Measurements from ENCODE around the gene FAM177B. TPM values are rescaled to one million over a fixed set of nuclear protein-coding genes. Genes with fewer than 3 reads are reported as not detected.
"Not testable (repeated sequence)": the region's sequence is repeated elsewhere in the genome, so short reads cannot be mapped to it uniquely, and the experiment has no call there.

Gene FAM177B
- total RNA-seq, 1 donor from 2014 or later: 0.49 TPM

DNA sequence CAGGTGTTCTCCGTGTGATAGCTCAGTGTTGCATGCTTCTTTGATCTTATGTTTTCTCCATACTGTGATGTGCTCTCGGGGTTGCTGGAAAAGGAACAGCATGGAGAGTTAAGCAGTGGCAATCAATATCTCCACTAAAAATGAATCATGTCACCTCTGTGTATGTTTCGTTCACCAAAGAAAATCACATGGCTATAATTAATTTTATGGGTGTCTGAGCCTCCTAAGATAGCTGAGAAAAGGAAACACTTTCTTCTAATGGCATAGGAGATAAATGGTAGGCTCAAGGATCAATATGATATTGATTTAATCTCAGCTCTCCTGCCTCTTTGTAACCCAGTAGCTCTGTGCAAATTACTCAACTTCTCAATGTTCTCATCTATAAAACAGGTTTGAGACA, 14.3 kb downstream of the FAM177B start:
- no peaks in the 10 kb centered on the region for H3K9me3 Mint-ChIP-seq
- no peaks in the 10 kb centered on the region for H3K36me3 Mint-ChIP-seq (ENCODE audit: low read depth)
- no peak overlapping the region for H3K4me3 Mint-ChIP-seq
- H3K4me1 Mint-ChIP-seq (ENCODE audit: low read depth): no peaks in the 10 kb centered on the region
- peaks cover 10% of the 10 kb centered on the region for H3K27me3 Mint-ChIP-seq (ENCODE audit: insufficient read depth)
- no peak overlapping the region for H3K27ac Mint-ChIP-seq
- no peak for DNase-seq (ENCODE audit: low spot score)
- intact Hi-C loops (cut with micrococcal nuclease): no loop called here

DNA sequence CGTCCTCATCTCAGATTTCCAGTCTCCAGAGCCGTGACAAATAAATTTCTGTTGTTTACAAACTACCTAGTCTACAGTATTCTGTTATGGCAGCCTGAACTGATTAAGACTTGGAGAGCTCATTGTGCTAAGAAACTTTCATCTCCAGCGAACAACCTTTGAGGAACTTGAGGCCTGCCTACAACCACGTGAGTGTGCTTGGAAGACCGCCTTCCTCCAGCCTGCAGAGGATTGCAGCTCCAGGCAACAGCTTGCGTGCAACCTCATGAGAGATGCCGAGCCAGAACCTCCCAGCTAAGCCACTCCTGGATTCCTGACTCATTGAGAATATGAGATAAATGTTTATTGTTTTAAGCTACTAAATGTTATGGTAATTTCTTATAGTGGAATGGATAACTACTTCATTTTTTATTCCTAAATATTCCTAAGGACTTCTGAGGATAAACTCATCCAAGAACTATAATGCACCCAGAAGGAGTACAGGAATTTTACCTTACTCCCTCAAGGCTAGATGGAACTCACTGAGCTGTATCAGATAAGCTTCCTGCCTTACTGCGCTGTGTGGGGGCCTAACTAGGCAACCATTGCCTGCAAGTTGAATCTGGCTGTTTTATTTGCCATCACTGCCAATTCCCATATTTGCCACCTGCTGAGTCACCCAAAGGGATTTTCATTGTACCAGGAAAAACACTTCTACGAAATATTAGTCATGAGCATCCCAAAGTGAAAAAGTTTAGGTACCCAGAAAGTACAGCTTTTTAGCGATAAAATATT, 17.6 kb downstream of the FAM177B start:
- DNase-seq (ENCODE audit: low spot score): no peak
- no peaks in the 10 kb centered on the region for H3K9me3 Mint-ChIP-seq
- no peaks in the 10 kb centered on the region for H3K4me1 Mint-ChIP-seq (ENCODE audit: low read depth)
- intact Hi-C loops (cut with micrococcal nuclease): no loop called here
- H3K4me3 Mint-ChIP-seq: no peak overlapping the region
- H3K27me3 Mint-ChIP-seq (ENCODE audit: insufficient read depth): peaks cover 6% of the 10 kb centered on the region
- no peaks in the 10 kb centered on the region for H3K36me3 Mint-ChIP-seq (ENCODE audit: low read depth)
- no peak overlapping the region for H3K27ac Mint-ChIP-seq

- Mint-ChIP-seq H3K27ac (no peak overlapping the region), H3K4me1 (ENCODE audit: low read depth) (no peaks in the 10 kb centered on the region), H3K9me3 (peaks cover 7% of the 10 kb centered on the region), H3K27me3 (ENCODE audit: insufficient read depth) (peaks cover 18% of the 10 kb centered on the region), H3K36me3 (ENCODE audit: low read depth) (peaks cover 2% of the 10 kb centered on the region), H3K4me3 (no peak overlapping the region)
- DNase-seq (ENCODE audit: low spot score): no peak
- intact Hi-C loops (cut with micrococcal nuclease): no loop called here
Observed at GRCh38 chr1:222757646-222758268, 20.8 kb downstream of the FAM177B start.

GRCh38 chr1:222759451-222760035, 22.5 kb downstream of the FAM177B start:
- peaks cover 2% of the 10 kb centered on the region for H3K36me3 Mint-ChIP-seq (ENCODE audit: low read depth)
- H3K27me3 Mint-ChIP-seq (ENCODE audit: insufficient read depth): peaks cover 21% of the 10 kb centered on the region
- H3K4me1 Mint-ChIP-seq (ENCODE audit: low read depth): no peaks in the 10 kb centered on the region
- H3K9me3 Mint-ChIP-seq: peaks cover 12% of the 10 kb centered on the region
- no peak for DNase-seq (ENCODE audit: low spot score)
- H3K4me3 Mint-ChIP-seq: no peak overlapping the region
- intact Hi-C loops (cut with micrococcal nuclease): no loop called here
- no peak overlapping the region for H3K27ac Mint-ChIP-seq

GRCh38 chr1:222761083-222761482, 24.1 kb downstream of the FAM177B start:
- peaks cover 15% of the 10 kb centered on the region for H3K9me3 Mint-ChIP-seq
- H3K4me3 Mint-ChIP-seq: no peak overlapping the region
- no peak overlapping the region for H3K27ac Mint-ChIP-seq
- no peaks in the 10 kb centered on the region for H3K4me1 Mint-ChIP-seq (ENCODE audit: low read depth)
- DNase-seq (ENCODE audit: low spot score): no peak
- peaks cover 2% of the 10 kb centered on the region for H3K36me3 Mint-ChIP-seq (ENCODE audit: low read depth)
- H3K27me3 Mint-ChIP-seq (ENCODE audit: insufficient read depth): peaks cover 23% of the 10 kb centered on the region
- intact Hi-C loops (cut with micrococcal nuclease): no loop called here

GRCh38 chr1:222762178-222762577, 25.2 kb downstream of the FAM177B start:
- peaks cover 23% of the 10 kb centered on the region for H3K27me3 Mint-ChIP-seq (ENCODE audit: insufficient read depth)
- H3K4me1 Mint-ChIP-seq (ENCODE audit: low read depth); H3K4me3 Mint-ChIP-seq; H3K27ac Mint-ChIP-seq; H3K36me3 Mint-ChIP-seq (ENCODE audit: low read depth); DNase-seq (ENCODE audit: low spot score); intact Hi-C loops (cut with micrococcal nuclease): not testable (repeated sequence)
- peaks cover 20% of the 10 kb centered on the region for H3K9me3 Mint-ChIP-seq

GRCh38 chr1:222767152-222767571, 30.2 kb downstream of the FAM177B start:
- Mint-ChIP-seq H3K4me3 (no peak overlapping the region), H3K4me1 (ENCODE audit: low read depth) (no peaks in the 10 kb centered on the region), H3K36me3 (ENCODE audit: low read depth) (peaks cover 2% of the 10 kb centered on the region), H3K9me3 (peaks cover 46% of the 10 kb centered on the region), H3K27ac (no peak overlapping the region), H3K27me3 (ENCODE audit: insufficient read depth) (peaks cover 13% of the 10 kb centered on the region)
- intact Hi-C loops (cut with micrococcal nuclease): no loop called here
- DNase-seq (ENCODE audit: low spot score): no peak

GRCh38 chr1:222768592-222768991, 31.6 kb downstream of the FAM177B start:
- Mint-ChIP-seq H3K4me3 (no peak overlapping the region), H3K27ac (no peak overlapping the region), H3K36me3 (ENCODE audit: low read depth) (peaks cover 2% of the 10 kb centered on the region), H3K27me3 (ENCODE audit: insufficient read depth) (peaks cover 13% of the 10 kb centered on the region), H3K9me3 (peaks cover 44% of the 10 kb centered on the region), H3K4me1 (ENCODE audit: low read depth) (peaks cover 10% of the 10 kb centered on the region)
- no peak for DNase-seq (ENCODE audit: low spot score)
- intact Hi-C loops (cut with micrococcal nuclease): no loop called here

DNA sequence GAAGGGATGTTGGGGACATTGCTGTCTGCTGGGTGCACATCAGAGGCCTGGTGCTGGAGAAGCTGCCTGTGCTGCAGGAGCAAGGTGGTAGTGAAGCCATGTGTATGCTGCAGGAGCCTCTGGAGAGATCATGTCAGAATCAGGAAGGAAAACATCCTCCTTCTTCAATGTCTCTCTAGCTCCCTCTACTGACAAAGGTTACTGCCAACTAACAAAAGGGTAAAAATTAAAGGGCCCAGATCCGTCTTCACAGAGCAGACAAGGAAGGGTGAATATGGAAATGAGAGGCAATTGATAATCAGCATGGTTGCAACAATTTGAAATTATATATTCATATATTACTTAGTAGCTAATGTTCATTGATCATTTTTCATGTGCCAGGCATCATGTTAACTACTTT, 32.2 kb downstream of the FAM177B start:
- Mint-ChIP-seq H3K4me1 (ENCODE audit: low read depth) (peaks cover 10% of the 10 kb centered on the region), H3K36me3 (ENCODE audit: low read depth) (peaks cover 2% of the 10 kb centered on the region), H3K27ac (no peak overlapping the region), H3K4me3 (no peak overlapping the region), H3K9me3 (peaks cover 42% of the 10 kb centered on the region), H3K27me3 (ENCODE audit: insufficient read depth) (peaks cover 9% of the 10 kb centered on the region)
- intact Hi-C loops (cut with micrococcal nuclease): no loop called here
- no peak for DNase-seq (ENCODE audit: low spot score)

- DNase-seq (ENCODE audit: low spot score): no peak
- peaks cover 2% of the 10 kb centered on the region for H3K36me3 Mint-ChIP-seq (ENCODE audit: low read depth)
- intact Hi-C loops (cut with micrococcal nuclease): no loop called here
- H3K27ac Mint-ChIP-seq: no peak overlapping the region
- H3K4me3 Mint-ChIP-seq: no peak overlapping the region
- peaks cover 9% of the 10 kb centered on the region for H3K27me3 Mint-ChIP-seq (ENCODE audit: insufficient read depth)
- H3K9me3 Mint-ChIP-seq: peaks cover 39% of the 10 kb centered on the region
- peaks cover 10% of the 10 kb centered on the region for H3K4me1 Mint-ChIP-seq (ENCODE audit: low read depth)
Observed at GRCh38 chr1:222769971-222770620, 33.1 kb downstream of the FAM177B start.

- no peak for DNase-seq (ENCODE audit: low spot score)
Observed at GRCh38 chr1:222772996-222773379, 36.0 kb downstream of the FAM177B start.

GRCh38 chr1:222777463-222777862, 40.5 kb downstream of the FAM177B start:
- Mint-ChIP-seq H3K4me1 (ENCODE audit: low read depth) (peaks cover 10% of the 10 kb centered on the region), H3K27ac (no peak overlapping the region), H3K9me3 (no peaks in the 10 kb centered on the region), H3K27me3 (ENCODE audit: insufficient read depth) (peaks cover 14% of the 10 kb centered on the region), H3K4me3 (no peak overlapping the region), H3K36me3 (ENCODE audit: low read depth) (no peaks in the 10 kb centered on the region)
- intact Hi-C loops (cut with micrococcal nuclease): no loop called here
- no peak for DNase-seq (ENCODE audit: low spot score)

More at GRCh38 chr1:222772996-222773379, 36.0 kb downstream of the FAM177B start:
- peaks cover 10% of the 10 kb centered on the region for H3K4me1 Mint-ChIP-seq (ENCODE audit: low read depth)
- intact Hi-C loops (cut with micrococcal nuclease): no loop called here
- no peak overlapping the region for H3K27ac Mint-ChIP-seq
- H3K9me3 Mint-ChIP-seq: peaks cover 25% of the 10 kb centered on the region
- peaks cover 2% of the 10 kb centered on the region for H3K36me3 Mint-ChIP-seq (ENCODE audit: low read depth)
- no peak overlapping the region for H3K4me3 Mint-ChIP-seq
- H3K27me3 Mint-ChIP-seq (ENCODE audit: insufficient read depth): peaks cover 9% of the 10 kb centered on the region

DNA sequence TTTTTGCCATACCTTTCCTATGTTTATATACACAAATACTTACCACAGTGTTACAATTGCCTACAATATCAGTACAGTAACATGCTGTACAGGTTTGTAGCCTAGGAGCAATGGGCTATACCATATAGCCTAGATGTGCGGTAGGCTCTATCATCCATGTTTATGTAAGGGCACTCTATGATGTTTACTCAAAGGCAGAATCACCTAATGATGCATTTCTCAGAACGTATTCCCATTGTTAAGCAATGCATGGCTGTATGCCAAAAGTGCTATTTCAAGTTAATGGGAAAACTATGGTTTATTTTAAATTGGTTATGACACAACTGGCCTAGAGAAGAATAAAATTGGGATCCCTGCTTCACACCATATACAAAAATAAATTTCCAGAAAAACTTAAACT, 41.0 kb downstream of the FAM177B start:
- DNase-seq (ENCODE audit: low spot score): no peak
- Mint-ChIP-seq H3K36me3 (ENCODE audit: low read depth) (no peaks in the 10 kb centered on the region), H3K27ac (no peak overlapping the region), H3K27me3 (ENCODE audit: insufficient read depth) (peaks cover 14% of the 10 kb centered on the region), H3K4me1 (ENCODE audit: low read depth) (peaks cover 6% of the 10 kb centered on the region), H3K4me3 (no peak overlapping the region), H3K9me3 (no peaks in the 10 kb centered on the region)
- intact Hi-C loops (cut with micrococcal nuclease): no loop called here

Data from activated T-helper 1 cell treated with anti-CD3 and anti-CD28 coated beads, Interleukin-12 subunit alpha, Interleukin-12 subunit beta, Interleukin-2, Interleukin-4 antibody, amounts not matched to agents 30 ng/mL and 10 ng/mL and 1 ng/mL, durations not matched to agents 14 hours and 24 hours and 36 hours (primary cell).